Measurements from ENCODE around the gene PTPN12.
"Not testable (repeated sequence)": the region's sequence is repeated elsewhere in the genome, so short reads cannot be mapped to it uniquely, and the experiment has no call there.

PTPN12 gene

GRCh38 chr7:77579797-77580196 lies 42.7 kb downstream of the PTPN12 start:
- no peak for DNase-seq (ENCODE audit: low read depth, low spot score)

- no peak for DNase-seq (ENCODE audit: low read depth, low spot score)
These were observed 43.8 kb downstream of the PTPN12 start for GRCh38 chr7:77580762-77581350.

GRCh38 chr7:77587272-77587671 lies 50.2 kb downstream of the PTPN12 start:
- DNase-seq (ENCODE audit: low read depth, low spot score) = no peak

- DNase-seq (ENCODE audit: low read depth, low spot score) = no peak
These were observed 63.9 kb downstream of the PTPN12 start for GRCh38 chr7:77600952-77601351.

- DNase-seq (ENCODE audit: low read depth, low spot score) = no peak
These were observed 69.5 kb downstream of the PTPN12 start for GRCh38 chr7:77606562-77606961.

- peak; percentile 7 for DNase-seq (ENCODE audit: low read depth, low spot score)
These were observed 82.2 kb downstream of the PTPN12 start for GRCh38 chr7:77619314-77619713.

GRCh38 chr7:77626586-77627308 lies 89.7 kb downstream of the PTPN12 start:
- no peak for DNase-seq (ENCODE audit: low read depth, low spot score)

- DNase-seq (ENCODE audit: low read depth, low spot score) = peak; percentile 26
These were observed 90.2 kb downstream of the PTPN12 start for GRCh38 chr7:77627309-77627676.

GRCh38 chr7:77629797-77630196 lies 92.7 kb downstream of the PTPN12 start:
- DNase-seq (ENCODE audit: low read depth, low spot score) = no peak

GRCh38 chr7:77631820-77632219 lies 94.7 kb downstream of the PTPN12 start:
- DNase-seq (ENCODE audit: low read depth, low spot score) = no peak

GRCh38 chr7:77644774-77645173 lies 107.7 kb downstream of the PTPN12 start:
- no peak for DNase-seq (ENCODE audit: low read depth, low spot score)

- no peak for DNase-seq (ENCODE audit: low read depth, low spot score)
These were observed 111.7 kb downstream of the PTPN12 start for GRCh38 chr7:77648742-77649338.

GRCh38 chr7:77649716-77650349 lies 112.7 kb downstream of the PTPN12 start:
- DNase-seq (ENCODE audit: low read depth, low spot score) = peak; percentile 48

- DNase-seq (ENCODE audit: low read depth, low spot score) = peak; percentile 61
These were observed 114.6 kb downstream of the PTPN12 start for GRCh38 chr7:77651575-77652162.

GRCh38 chr7:77652826-77653225 lies 115.7 kb downstream of the PTPN12 start:
- not testable (repeated sequence) for DNase-seq (ENCODE audit: low read depth, low spot score)

- no peak for DNase-seq (ENCODE audit: low read depth, low spot score)
These were observed 116.5 kb downstream of the PTPN12 start for GRCh38 chr7:77653572-77653971.

GRCh38 chr7:77655356-77655755 lies 118.3 kb downstream of the PTPN12 start:
- DNase-seq (ENCODE audit: low read depth, low spot score) = no peak

- peak; percentile 68 for DNase-seq (ENCODE audit: low read depth, low spot score)
These were observed 118.9 kb downstream of the PTPN12 start for GRCh38 chr7:77655836-77656455.

GRCh38 chr7:77657427-77658224 lies 120.5 kb downstream of the PTPN12 start:
- peak; percentile 57 for DNase-seq (ENCODE audit: low read depth, low spot score)

GRCh38 chr7:77658928-77659327 lies 121.8 kb downstream of the PTPN12 start:
- DNase-seq (ENCODE audit: low read depth, low spot score) = no peak

- DNase-seq (ENCODE audit: low read depth, low spot score) = no peak
These were observed 124.7 kb downstream of the PTPN12 start for GRCh38 chr7:77661816-77662215.
